Effector memory CD4-positive, alpha-beta T cell (primary cell): ENCODE measurements around the gene ZNF526.

ENCODE experiments used
- DNase-seq, 3 donors: peaks; one replicate each; pipeline ENCODE4 v3.0.0-alpha.2; 2020
- H3K27ac ChIP-seq: 2 replicates; pipeline ENCODE4 v1.7.0; 2013; ENCODE audit warnings: mild to moderate bottlenecking, low read length, moderate library complexity; ENCODE audit not compliant: insufficient read depth, poor library complexity, severe bottlenecking
- H3K27me3 ChIP-seq: replicated peaks from 2 replicates; pipeline ENCODE4 v1.7.0; 2013; ENCODE audit warnings: mild to moderate bottlenecking, low read length; ENCODE audit not compliant: insufficient read depth, control insufficient read depth, poor library complexity, severe bottlenecking
- H3K36me3 ChIP-seq: 2 replicates; pipeline ENCODE4 v1.7.0; 2013; ENCODE audit warnings: mild to moderate bottlenecking, low read length, moderate library complexity; ENCODE audit not compliant: control insufficient read depth, insufficient read depth
- H3K4me1 ChIP-seq: 2 replicates; pipeline ENCODE4 v1.7.0; 2013; ENCODE audit warnings: low read length, mild to moderate bottlenecking; ENCODE audit not compliant: control insufficient read depth, insufficient read depth, poor library complexity, severe bottlenecking
- H3K4me3 ChIP-seq: 2 replicates; pipeline ENCODE4 v1.7.0; 2013; ENCODE audit warnings: low read length, low read depth, mild to moderate bottlenecking; ENCODE audit not compliant: insufficient read depth, poor library complexity, severe bottlenecking
- H3K9me3 ChIP-seq: 2 replicates; pipeline ENCODE4 v1.7.0; 2013; ENCODE audit warnings: mild to moderate bottlenecking, low read length, moderate library complexity; ENCODE audit not compliant: control insufficient read depth

The ZNF526 gene

GRCh38 chr19:42272535-42272897 lies 52.4 kb downstream of the ZNF526 start:
- Histone ChIP-seq H3K27me3 (no peaks in the 10 kb centered on the region), H3K4me3 (no peak overlapping the region), H3K36me3 (peaks cover 32% of the 10 kb centered on the region), H3K9me3 (no peaks in the 10 kb centered on the region), H3K27ac (no peak overlapping the region), H3K4me1 (peaks cover 35% of the 10 kb centered on the region)
- no peak for DNase-seq

- H3K27ac ChIP-seq: no peak overlapping the region
- H3K9me3 ChIP-seq: no peaks in the 10 kb centered on the region
- peaks cover 32% of the 10 kb centered on the region for H3K36me3 ChIP-seq
- H3K4me1 ChIP-seq: peaks cover 31% of the 10 kb centered on the region
- no peak for DNase-seq
- H3K4me3 ChIP-seq: no peak overlapping the region
- no peaks in the 10 kb centered on the region for H3K27me3 ChIP-seq
Measured at GRCh38 chr19:42272989-42273406, 52.9 kb downstream of the ZNF526 start.

GRCh38 chr19:42273407-42274064 lies 53.4 kb downstream of the ZNF526 start:
- Histone ChIP-seq H3K27ac (no peak overlapping the region), H3K36me3 (peaks cover 32% of the 10 kb centered on the region), H3K4me1 (peaks cover 30% of the 10 kb centered on the region), H3K27me3 (no peaks in the 10 kb centered on the region), H3K4me3 (no peak overlapping the region), H3K9me3 (no peaks in the 10 kb centered on the region)
- no peak for DNase-seq

GRCh38 chr19:42274065-42274682 lies 54.1 kb downstream of the ZNF526 start:
- DNase-seq: no peak
- H3K9me3 ChIP-seq: no peaks in the 10 kb centered on the region
- H3K27ac ChIP-seq: no peak overlapping the region
- H3K36me3 ChIP-seq: peaks cover 32% of the 10 kb centered on the region
- H3K27me3 ChIP-seq: no peaks in the 10 kb centered on the region
- H3K4me3 ChIP-seq: no peak overlapping the region
- peaks cover 33% of the 10 kb centered on the region for H3K4me1 ChIP-seq

- Histone ChIP-seq H3K9me3 (no peaks in the 10 kb centered on the region), H3K4me3 (no peak overlapping the region), H3K27ac (no peak overlapping the region), H3K4me1 (peaks cover 31% of the 10 kb centered on the region), H3K36me3 (peaks cover 32% of the 10 kb centered on the region), H3K27me3 (no peaks in the 10 kb centered on the region)
- DNase-seq: no peak
Measured at GRCh38 chr19:42275103-42275502, 55.0 kb downstream of the ZNF526 start.

- DNase-seq: no peak
- Histone ChIP-seq H3K9me3 (no peaks in the 10 kb centered on the region), H3K27me3 (no peaks in the 10 kb centered on the region), H3K36me3 (peaks cover 32% of the 10 kb centered on the region), H3K4me1 (peaks cover 27% of the 10 kb centered on the region), H3K27ac (no peak overlapping the region), H3K4me3 (no peak overlapping the region)
Measured at GRCh38 chr19:42275517-42275916, 55.4 kb downstream of the ZNF526 start.

GRCh38 chr19:42276284-42276683 lies 56.2 kb downstream of the ZNF526 start:
- H3K36me3 ChIP-seq: peaks cover 32% of the 10 kb centered on the region
- DNase-seq: no peak
- H3K4me1 ChIP-seq: peaks cover 23% of the 10 kb centered on the region
- H3K27me3 ChIP-seq: no peaks in the 10 kb centered on the region
- H3K27ac ChIP-seq: no peak overlapping the region
- H3K4me3 ChIP-seq: no peak overlapping the region
- H3K9me3 ChIP-seq: no peaks in the 10 kb centered on the region

GRCh38 chr19:42276821-42277220 lies 56.7 kb downstream of the ZNF526 start:
- H3K4me1 ChIP-seq: peaks cover 27% of the 10 kb centered on the region
- no peak overlapping the region for H3K4me3 ChIP-seq
- peaks cover 31% of the 10 kb centered on the region for H3K36me3 ChIP-seq
- no peaks in the 10 kb centered on the region for H3K27me3 ChIP-seq
- no peaks in the 10 kb centered on the region for H3K9me3 ChIP-seq
- DNase-seq: no peak
- H3K27ac ChIP-seq: no peak overlapping the region
